Activated T-cell treated with anti-CD3 and anti-CD28 coated beads, Interleukin-2, amount 50 U/mL, for 72 hours (primary cell): Measurements from ENCODE around the gene HFE. TPM values are rescaled to one million over a fixed set of nuclear protein-coding genes. Genes with fewer than 3 reads are reported as not detected.

ENCODE experiments used
- ATAC-seq, 2 donors: fragments of 150-1000 bp; cut with Tn5 transposase; replicated peaks in 1 of 2; 2 replicates each; pipeline ENCODE4 v1.10.0; 2021; ENCODE audit warnings: moderate library complexity in 2 of 2, mild to moderate bottlenecking in 1 of 2
- DNase-seq, 2 donors: peaks; one replicate each; pipeline ENCODE4 v3.0.0; 2021 to 2022; ENCODE audit warnings: mixed read lengths in 1 of 2
- H3K27ac Mint-ChIP-seq: one replicate; pipeline ENCODE4 v1.8.0; 2022; ENCODE audit warnings: mild to moderate bottlenecking, moderate library complexity, mixed read lengths
- H3K27me3 Mint-ChIP-seq: one replicate; pipeline ENCODE4 v1.8.0; 2022; ENCODE audit warnings: low read depth, mixed read lengths
- H3K36me3 Mint-ChIP-seq, 2 donors: one replicate each; pipeline ENCODE4 v1.8.0; 2022; ENCODE audit warnings: mixed read lengths in 2 of 2, mild to moderate bottlenecking in 1 of 2; ENCODE audit not compliant: insufficient read depth in 2 of 2
- H3K4me1 Mint-ChIP-seq: one replicate; pipeline ENCODE4 v1.8.0; 2022; ENCODE audit warnings: low read depth, mixed read lengths
- H3K4me3 Mint-ChIP-seq, 2 donors: one replicate each; pipeline ENCODE4 v1.8.0; 2022; ENCODE audit warnings: mild to moderate bottlenecking in 2 of 2, mixed read lengths in 2 of 2, moderate library complexity in 2 of 2
- H3K9me3 Mint-ChIP-seq, 2 donors: one replicate each; pipeline ENCODE4 v1.8.0; 2022; ENCODE audit warnings: mixed read lengths in 2 of 2
- total RNA-seq, 2 donors: library from RNA; stranded (reverse); gene quantifications; one replicate each; pipeline ENCODE4 v1.2.3, GENCODE V29; 2022

HFE gene
- total RNA-seq, 2 donors from 2014 or later: 1.3 to 1.9 TPM

GRCh38 chr6:26140254-26140966 lies 53.2 kb downstream of the HFE start:
- Mint-ChIP-seq H3K4me3 (no peak overlapping the region), H3K27me3 (no peaks in the 10 kb centered on the region), H3K36me3 (peaks cover 0 to 4% of the 10 kb centered on the region in 2 donors), H3K4me1 (peaks cover 18% of the 10 kb centered on the region), H3K9me3 (no peaks in the 10 kb centered on the region), H3K27ac (no peak overlapping the region)
- ATAC-seq: no peak
- DNase-seq: no peak

GRCh38 chr6:26140967-26141294 lies 53.7 kb downstream of the HFE start:
- H3K27me3 Mint-ChIP-seq: no peaks in the 10 kb centered on the region
- H3K9me3 Mint-ChIP-seq: no peaks in the 10 kb centered on the region
- H3K27ac Mint-ChIP-seq: no peak overlapping the region
- peaks cover 0 to 4% of the 10 kb centered on the region in 2 donors for H3K36me3 Mint-ChIP-seq
- ATAC-seq: no peak
- no peak for DNase-seq
- peaks cover 15% of the 10 kb centered on the region for H3K4me1 Mint-ChIP-seq
- no peak overlapping the region for H3K4me3 Mint-ChIP-seq

GRCh38 chr6:26141378-26141904 lies 54.2 kb downstream of the HFE start:
- DNase-seq (no peak), ATAC-seq (no peak)
- peaks cover 10% of the 10 kb centered on the region for H3K4me1 Mint-ChIP-seq
- H3K27ac Mint-ChIP-seq: no peak overlapping the region
- no peaks in the 10 kb centered on the region for H3K9me3 Mint-ChIP-seq
- no peaks in the 10 kb centered on the region for H3K27me3 Mint-ChIP-seq
- H3K36me3 Mint-ChIP-seq: peaks cover 0 to 4% of the 10 kb centered on the region in 2 donors
- no peak overlapping the region for H3K4me3 Mint-ChIP-seq

- ATAC-seq (no peak), DNase-seq (no peak)
- Mint-ChIP-seq H3K4me1 (peaks cover 10% of the 10 kb centered on the region), H3K27me3 (no peaks in the 10 kb centered on the region), H3K27ac (no peak overlapping the region), H3K36me3 (peaks cover 0 to 4% of the 10 kb centered on the region in 2 donors), H3K9me3 (no peaks in the 10 kb centered on the region), H3K4me3 (no peak overlapping the region)
These were observed 54.8 kb downstream of the HFE start for GRCh38 chr6:26142026-26142425.

Other genes with a start within 250 kb of the HFE start
- gene SLC17A3, start 213.2 kb upstream of the HFE start, total RNA-seq: 1 to 10 TPM; 1.7 to 2.5 TPM
- not detected for gene SLC17A2, start 156.7 kb upstream of the HFE start, total RNA-seq
- 10 to 100 TPM; 21.3 to 39.9 TPM for gene TRIM38, start 124.6 kb upstream of the HFE start, total RNA-seq